Dedifferentiated amniotic fluid mesenchymal stem cell (primary cell): ENCODE data around the gene SLC6A11.

Experiments used
- DNase-seq: peaks from one replicate; pipeline ENCODE4 v3.0.0-alpha.2; 2016; ENCODE audit errors: extremely low spot score

Gene SLC6A11

DNA sequence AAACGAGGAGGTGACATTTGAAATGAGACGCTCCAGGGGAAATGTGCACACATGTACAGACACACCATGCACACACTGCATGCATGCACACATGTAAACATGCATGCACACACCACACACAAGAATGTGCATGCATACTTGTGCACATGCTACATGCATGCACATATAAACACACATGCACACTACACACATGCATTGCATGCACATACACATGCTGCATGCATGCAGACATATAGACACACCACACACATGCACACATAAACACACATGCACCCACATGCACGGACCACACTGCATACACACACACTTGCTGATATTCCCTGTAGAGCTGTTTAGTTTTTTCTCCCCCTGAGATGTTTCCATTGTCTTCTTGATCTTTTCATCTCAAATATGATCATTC is 138.7 kb downstream of the SLC6A11 start:
- no peak for DNase-seq

GRCh38 chr3:10955711-10956453 is 139.9 kb downstream of the SLC6A11 start:
- DNase-seq = no peak

- no peak for DNase-seq
Observed at GRCh38 chr3:10956531-10956930, 140.5 kb downstream of the SLC6A11 start.

DNA sequence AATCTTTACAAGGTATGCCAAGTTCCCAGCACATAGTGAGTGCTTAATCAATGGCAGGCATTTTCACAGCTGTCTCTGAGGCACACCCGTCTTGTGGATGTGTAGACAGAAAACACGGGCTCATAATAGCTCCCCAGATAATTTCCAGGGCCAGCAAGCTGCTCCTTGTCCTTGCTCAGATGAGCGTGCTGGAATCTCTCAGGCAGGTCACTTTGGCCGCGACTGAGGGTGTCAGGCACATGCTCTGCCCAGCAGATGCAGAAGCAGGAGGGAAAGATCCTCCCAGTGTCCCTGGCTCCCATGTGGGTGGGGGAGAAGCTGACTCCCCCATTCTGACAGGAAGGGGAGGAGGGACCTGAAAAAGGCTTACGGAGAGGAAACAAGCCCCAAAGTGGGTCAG is 141.0 kb downstream of the SLC6A11 start:
- no peak for DNase-seq

DNA sequence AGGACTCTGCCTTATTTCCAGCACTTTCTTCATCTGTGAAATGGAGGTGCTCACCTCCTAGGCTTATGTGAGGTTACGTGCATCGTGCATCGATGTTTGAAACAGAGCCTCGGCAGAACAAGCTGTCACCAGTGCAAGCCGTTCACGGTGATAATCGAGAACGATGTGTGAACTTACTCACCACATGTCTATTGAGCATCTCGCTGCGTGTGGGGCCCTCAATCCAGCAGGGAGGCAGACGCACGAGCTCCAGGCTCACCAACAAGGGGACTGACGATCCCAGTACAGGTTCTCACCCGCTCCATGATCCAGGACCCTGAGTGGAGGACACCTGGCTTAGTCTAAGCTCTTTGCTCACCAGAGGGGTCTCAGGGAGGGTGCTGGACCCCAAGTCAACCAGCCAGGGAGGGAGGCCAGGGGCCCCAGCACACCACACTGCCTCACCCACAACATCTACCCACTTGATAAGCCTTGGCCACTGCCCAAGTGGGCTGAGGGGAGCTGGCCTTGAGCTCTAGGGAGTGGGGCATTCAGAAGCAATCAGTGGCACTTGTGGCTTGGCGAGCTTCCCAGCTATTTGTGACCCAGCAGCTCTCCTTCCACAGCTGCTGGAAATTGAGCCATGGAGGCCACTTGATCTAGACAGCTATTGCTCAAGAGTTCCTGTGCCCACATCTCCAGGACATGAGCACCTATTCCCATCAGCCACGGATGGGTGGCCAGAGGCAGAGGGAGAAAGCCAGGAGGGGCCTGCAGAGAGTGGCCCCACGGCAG is 142.1 kb downstream of the SLC6A11 start:
- DNase-seq = no peak

DNA sequence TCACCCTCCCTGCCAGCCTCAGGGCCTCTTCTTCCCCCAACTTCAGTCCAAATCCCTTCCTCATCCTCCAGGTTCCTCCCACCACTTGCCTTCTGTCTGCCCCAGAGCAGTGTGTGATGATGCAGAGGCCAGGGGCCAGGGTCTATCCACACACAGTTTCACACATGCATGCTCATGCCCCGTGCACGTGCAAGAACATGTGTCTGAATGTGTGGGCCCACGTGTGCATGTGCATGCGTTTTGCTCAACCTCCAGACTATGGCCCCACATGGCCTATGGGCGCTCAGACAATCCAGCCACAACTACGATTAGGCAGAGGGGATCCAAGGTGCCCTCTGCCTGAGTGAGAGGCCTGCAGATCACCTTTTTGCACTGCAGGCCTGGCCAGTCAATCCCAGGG is 144.2 kb downstream of the SLC6A11 start:
- DNase-seq = no peak

- no peak for DNase-seq
Observed at GRCh38 chr3:10961921-10962320, 145.9 kb downstream of the SLC6A11 start.

GRCh38 chr3:10962481-10963036 is 146.5 kb downstream of the SLC6A11 start:
- DNase-seq = no peak

- no peak for DNase-seq
Observed at GRCh38 chr3:10964537-10965167, 148.6 kb downstream of the SLC6A11 start.

DNA sequence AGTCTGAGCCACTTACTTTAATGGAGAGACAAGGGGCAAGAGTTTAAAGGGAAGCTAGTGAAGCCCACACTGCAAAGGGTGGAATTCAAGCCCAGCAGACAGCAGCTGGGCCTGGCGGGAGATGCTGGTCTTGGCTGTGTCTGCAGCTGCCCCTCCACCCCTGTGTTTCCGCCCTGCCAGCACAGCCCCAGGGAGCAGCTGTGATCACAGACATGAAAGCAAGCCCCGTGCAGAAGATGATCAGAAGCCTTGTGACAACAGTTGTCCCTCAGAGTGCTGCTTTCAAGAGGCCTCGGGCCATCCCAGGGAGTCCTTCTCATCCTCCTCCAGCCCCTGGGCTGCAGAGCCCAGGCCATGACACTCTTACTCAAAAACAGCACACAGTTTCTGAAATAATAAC is 152.4 kb downstream of the SLC6A11 start:
- DNase-seq = no peak

DNA sequence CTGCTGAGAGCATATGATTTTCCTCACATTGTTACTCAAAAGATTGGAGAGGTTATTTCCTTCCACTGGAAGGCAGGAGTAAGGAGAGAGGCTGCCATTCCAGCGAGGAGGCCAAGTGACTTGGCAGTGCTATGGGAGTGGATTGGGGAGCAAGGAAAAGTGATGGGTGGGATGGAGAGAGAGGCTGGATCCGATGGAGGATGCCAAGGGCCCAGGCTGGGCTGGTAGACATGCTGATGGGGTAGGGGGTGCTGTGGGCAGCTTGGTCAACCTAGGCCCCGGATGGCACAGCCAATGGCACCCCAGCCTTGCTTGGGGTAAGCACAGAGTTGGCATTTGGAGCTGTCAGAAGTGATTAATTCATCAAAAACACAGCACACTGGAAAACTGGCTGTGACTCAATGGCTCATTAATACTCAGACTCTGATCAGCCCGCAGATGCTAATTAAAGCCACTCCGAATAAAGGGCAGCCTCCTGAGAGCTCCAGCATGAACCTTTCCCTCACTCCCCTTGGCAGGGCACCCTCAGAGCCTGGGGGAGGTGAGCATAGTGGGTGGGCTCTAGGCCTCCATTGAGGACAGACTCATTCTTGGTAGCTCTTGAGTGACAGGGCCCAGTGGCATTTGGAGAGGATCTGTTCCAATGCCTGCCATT is 154.4 kb downstream of the SLC6A11 start:
- no peak for DNase-seq

- no peak for DNase-seq
Observed at GRCh38 chr3:10972072-10972782, 156.2 kb downstream of the SLC6A11 start.

DNA sequence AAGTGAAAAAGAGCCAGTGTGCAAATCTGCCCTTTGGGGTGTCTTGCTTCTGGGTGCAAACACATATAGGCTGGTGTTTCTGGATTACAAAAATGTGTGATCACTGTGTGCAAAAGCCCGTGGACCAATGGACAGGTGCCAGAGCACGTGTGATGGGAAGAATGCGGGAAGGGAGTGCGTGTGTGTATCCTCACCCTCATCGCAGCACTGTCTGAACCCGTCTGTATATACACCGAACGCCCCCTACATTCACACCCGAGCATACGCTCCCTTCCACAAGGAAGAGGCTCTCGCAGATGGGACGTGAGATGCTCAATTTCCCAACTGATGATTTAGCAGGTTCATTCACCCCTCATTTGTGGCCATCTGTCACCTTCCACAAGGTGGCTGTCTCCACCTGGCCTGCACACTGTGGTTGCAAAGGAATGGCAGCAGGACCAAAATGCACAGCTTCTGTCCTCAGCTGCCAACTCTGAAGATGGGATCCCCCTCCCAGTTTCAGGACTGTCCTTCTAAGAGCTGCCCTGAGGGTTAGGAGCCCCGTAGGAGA is 157.1 kb downstream of the SLC6A11 start:
- DNase-seq = no peak

DNA sequence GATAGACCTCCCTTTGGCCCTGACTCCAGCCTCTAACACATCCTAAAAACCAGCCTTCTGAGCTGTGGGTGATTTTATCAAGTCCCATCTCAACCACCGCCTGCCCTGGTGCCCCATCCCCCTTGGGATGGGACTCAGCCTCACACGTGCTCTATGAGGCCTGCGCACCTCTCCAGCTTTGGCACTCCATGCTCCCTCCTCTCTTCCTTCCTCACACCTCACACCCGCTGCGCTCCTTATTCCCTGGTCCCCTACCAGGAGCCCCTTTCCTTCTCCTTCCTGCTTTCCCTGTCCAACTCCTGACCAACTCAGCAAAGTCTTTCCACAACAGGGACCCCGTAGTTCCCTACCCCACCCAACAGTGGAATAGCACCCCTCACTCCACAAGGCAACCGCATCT is 158.1 kb downstream of the SLC6A11 start:
- no peak for DNase-seq

- no peak for DNase-seq
Observed at GRCh38 chr3:10974746-10975375, 158.8 kb downstream of the SLC6A11 start.

DNA sequence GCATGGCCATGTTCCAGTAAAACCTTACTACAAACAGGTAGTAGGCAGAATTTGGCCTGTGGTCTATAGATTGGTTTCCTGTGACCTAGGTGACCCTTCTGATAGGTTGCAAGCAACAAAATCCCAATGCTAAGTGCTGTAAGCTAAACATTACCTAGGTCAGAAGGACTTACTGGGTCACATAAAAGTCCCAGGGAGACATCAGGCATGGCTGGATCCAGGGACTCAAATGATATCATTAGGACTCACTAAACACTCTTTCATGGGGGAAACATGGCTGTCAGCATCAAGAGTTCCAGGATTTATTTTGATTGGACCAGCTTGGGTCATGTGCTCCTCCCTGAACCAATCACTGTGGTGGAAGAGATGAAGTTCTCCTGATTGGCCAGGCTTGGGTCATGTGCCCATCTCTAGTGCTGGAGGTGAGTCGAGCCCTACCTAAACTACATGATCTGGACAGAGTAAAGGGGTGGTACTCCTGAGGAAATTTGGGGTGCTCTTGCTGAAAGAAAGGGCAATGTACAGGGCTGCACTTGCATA is 159.7 kb downstream of the SLC6A11 start:
- no peak for DNase-seq

DNA sequence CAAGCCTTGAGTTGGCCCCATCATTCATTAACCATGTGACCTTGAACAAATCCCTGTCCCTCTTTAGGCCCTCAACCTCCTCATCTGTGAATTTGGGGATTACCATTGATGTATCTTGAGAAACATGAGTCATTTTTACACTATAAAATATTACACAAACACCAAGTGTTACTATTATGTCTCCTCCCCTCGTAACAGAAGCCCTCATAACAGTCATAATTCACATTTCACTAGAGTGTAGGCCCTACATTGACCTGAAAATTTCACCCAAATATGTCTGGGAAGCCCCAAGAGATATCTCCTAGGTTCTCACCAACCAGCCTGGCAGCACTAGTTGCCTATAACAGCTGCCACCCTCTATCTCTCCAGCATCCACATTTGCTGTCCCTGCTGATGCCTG is 160.7 kb downstream of the SLC6A11 start:
- DNase-seq = no peak

GRCh38 chr3:10977892-10978510 is 162.0 kb downstream of the SLC6A11 start:
- DNase-seq = no peak

- DNase-seq = no peak
Observed at GRCh38 chr3:10978956-10979355, 162.9 kb downstream of the SLC6A11 start.

- DNase-seq = no peak
Observed at GRCh38 chr3:10980312-10980711, 164.3 kb downstream of the SLC6A11 start.
